Stimulated activated CD4-positive, alpha-beta T cell treated with anti-CD3 and anti-CD28 coated beads, Interleukin-12 subunit alpha, Interleukin-12 subunit beta, amount 100 ng/mL, for 48 hours (primary cell): ENCODE measurements around the gene TCAF1.
"Not testable (repeated sequence)": the region's sequence is repeated elsewhere in the genome, so short reads cannot be mapped to it uniquely, and the experiment has no call there.

Experiments used
- DNase-seq, 3 donors: peaks; one replicate each; pipeline ENCODE4 v3.0.0-alpha.2; 2020; ENCODE audit warnings: low read depth in 2 of 3, low spot score in 1 of 3

The TCAF1 gene

DNA sequence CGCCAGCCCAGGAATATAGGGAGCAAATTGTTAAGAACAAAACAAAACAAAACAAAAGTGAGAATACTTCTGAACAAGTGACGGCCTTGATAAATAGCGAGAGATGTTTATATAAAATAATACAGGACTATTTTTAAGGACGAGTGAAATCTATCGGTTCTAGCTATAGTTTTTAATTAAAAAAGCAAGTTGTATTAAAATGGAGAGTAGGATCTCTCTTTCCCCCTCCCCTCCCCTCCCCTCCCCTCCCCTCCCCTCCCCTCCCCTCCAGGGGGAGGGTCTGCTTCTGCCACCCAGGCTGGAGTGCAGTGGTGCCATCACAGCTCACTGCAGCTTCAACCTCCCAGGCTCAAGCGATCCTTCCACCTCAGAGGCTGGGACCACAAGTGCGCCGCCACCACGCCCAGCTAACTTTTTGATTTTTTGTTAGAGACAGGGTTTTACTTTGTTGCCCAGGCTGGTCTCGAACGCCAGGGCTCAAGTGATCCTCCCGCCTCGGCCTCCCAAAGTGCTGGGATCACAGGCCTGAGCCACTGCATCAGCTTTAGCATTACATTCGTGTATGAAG lies 440 bp upstream of the TCAF1 start:
- no peak for DNase-seq

- no peak for DNase-seq
Measured at GRCh38 chr7:143901332-143901667, 676 bp downstream of the TCAF1 start.

DNA sequence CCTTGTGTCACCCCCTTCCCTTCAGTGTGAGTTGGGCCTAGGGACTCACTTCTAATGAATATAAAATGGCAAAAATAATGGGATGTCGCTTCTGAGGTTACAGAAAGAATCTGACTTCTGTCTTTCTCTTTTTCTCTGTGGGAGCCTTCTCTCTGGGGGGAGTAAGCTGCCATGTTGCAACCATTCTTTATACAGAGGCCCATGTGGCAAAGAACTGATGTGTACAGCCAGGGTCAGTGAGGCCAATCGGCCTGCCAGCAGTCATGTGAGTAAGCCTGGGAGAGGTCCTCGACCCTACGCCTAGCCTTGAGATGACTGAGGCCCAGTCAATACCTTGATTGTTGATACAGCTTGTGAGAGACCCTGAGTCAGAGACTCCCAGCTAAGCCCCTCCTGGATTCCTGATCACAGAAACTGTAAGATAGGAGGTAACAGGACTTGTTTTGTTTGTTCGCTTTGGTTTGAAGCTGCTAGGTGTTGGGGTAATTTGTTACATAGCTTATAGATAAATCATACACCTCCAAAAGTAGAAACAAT lies 1.7 kb downstream of the TCAF1 start:
- no peak for DNase-seq

GRCh38 chr7:143898810-143899209 lies 3.2 kb downstream of the TCAF1 start:
- DNase-seq = no peak

DNA sequence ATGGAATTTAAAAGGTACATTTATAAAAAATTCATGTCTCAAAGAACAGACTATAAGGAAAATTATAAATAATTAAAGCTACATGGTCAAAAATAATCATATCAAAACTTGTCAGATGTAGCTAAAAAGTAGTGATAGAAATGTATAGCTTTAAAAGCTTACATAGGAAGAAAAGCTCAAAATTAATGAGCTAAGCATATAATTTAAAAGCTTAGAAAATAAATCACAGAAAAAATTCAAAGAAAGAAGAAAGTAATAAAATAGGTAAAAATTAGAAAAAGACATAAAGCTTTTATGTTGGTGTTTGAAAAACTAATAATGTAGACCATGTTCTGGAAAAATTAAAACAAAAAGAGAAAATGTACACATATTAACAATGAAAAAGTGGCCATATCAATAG lies 5.3 kb downstream of the TCAF1 start:
- no peak for DNase-seq

- DNase-seq = no peak
Measured at GRCh38 chr7:143892527-143893300, 9.3 kb downstream of the TCAF1 start.

GRCh38 chr7:143891457-143891856 lies 10.5 kb downstream of the TCAF1 start:
- no peak for DNase-seq

DNA sequence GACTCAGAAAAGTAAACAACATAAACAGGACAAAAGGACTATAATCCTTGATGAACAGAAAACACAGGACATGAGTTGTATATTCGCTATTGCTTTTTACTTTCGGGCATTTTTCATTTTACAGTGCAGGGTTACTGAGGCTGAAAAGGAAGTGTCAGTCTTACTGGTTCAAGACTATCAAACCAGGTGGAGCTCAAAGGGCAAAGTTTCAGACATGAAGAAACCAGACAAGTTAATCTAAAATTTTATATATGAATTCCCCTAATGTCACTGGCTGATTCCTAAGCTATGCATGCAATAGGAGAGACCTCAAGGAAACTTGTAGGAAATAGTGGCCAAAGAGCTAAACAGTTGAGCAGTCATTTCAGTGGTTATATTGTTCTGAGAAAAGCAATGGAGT lies 11.4 kb downstream of the TCAF1 start:
- DNase-seq = no peak

- no peak for DNase-seq
Measured at GRCh38 chr7:143889068-143889467, 12.9 kb downstream of the TCAF1 start.

DNA sequence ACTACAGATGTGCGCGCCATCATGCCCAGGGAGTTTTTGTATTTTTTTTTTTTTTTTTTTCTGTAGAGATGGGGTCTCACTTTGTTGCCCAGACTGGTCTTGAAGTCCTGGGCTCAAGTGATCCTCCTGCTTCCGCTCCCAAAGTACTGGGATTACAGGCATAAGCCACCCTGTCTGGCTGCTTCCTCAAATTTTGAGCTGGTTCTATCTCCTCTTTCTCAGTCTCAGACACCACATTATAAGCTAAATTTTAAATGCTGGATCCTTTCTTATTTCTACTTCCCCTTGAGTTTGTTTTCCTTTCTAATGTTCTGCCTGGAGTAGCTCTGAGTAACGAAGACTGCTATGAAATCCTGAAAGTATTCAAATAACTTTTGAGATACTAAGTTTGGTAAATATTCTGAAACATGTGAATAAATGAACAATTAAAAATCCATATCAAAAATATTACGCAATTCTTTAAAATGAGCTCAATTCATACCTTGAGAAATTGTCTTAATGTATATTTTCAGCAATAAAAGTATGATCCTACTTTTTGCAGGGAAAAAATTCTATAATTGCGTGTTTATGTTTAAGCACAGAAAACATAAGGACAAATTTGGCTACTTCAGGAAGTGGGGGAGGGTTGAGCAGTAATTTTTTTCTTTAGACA lies 15.0 kb downstream of the TCAF1 start:
- no peak for DNase-seq

DNA sequence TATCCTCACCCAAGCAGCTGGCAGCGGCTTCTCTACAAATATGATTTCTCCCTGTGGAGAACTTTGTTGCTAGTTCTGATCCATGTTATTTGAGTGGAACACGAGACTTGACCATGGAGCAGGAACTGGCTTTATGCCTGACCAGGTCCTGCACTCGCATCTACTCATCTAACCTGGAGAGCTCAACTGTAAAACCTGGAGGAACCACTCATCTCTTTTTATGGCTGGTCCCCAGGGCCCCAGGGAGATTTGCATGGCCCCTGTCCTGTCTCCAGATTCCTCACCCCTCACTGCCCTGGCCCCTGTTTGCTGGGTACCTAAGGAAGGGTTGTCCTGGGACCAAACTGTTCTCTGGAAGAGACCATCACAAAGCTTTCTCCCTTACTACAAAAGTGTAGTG lies 16.0 kb downstream of the TCAF1 start:
- DNase-seq = no peak

GRCh38 chr7:143884969-143885559 lies 16.9 kb downstream of the TCAF1 start:
- DNase-seq = no peak

DNA sequence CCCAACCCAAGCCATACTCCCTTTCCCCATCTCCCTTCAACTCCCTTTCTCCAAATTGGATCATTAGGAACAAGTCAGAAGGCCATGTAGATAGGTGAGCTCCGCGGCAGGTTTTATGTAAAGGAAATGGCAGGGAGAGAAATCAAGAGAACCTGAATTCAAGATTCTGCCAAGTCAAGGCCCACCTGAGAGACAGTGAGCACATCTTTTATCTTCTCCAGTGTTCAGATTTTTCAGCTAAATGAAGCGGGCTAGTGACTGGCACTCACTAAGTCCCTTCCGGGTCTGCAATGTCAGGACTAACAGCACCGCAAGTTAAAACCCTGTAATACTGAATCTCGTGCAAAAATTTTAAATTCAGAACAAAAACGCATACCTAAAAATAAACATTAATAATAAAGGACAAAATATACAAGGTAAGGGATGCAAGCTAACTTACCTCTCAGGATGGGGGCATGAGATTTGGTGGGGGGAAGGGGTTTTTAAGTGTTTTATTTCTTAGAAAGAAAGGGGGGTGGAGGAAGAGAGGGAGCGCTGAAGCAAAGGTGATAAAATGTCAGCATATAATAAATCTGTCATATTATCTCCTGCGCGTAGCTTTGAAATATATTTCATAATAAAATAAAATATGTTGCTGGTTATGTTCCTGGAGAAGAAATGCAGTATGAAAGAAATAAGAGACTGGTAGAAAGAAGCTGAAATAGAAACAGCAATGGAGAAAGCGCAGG lies 17.6 kb downstream of the TCAF1 start:
- DNase-seq = no peak

- DNase-seq = no peak
Measured at GRCh38 chr7:143882604-143883078, 19.3 kb downstream of the TCAF1 start.

- no peak for DNase-seq
Measured at GRCh38 chr7:143882020-143882603, 19.9 kb downstream of the TCAF1 start.

DNA sequence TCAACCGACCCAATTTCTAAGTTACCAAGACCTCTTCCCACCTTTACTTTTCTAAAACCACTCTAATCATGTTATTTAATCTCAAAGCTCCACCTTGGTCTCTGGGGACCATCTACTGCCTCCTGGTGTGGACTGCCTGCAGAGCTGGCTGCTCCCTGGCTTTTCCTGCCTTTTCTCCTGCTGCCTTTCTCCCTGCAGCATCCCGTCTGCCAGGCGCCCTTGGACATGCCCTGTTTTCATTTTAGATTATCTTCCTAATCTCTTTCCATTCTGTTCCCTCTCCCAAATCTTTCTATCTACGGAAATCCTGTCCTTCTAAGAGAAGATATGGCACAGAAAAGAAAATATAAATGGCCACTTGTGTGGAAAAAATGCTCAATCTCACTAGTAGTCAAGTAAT lies 23.1 kb downstream of the TCAF1 start:
- no peak for DNase-seq

DNA sequence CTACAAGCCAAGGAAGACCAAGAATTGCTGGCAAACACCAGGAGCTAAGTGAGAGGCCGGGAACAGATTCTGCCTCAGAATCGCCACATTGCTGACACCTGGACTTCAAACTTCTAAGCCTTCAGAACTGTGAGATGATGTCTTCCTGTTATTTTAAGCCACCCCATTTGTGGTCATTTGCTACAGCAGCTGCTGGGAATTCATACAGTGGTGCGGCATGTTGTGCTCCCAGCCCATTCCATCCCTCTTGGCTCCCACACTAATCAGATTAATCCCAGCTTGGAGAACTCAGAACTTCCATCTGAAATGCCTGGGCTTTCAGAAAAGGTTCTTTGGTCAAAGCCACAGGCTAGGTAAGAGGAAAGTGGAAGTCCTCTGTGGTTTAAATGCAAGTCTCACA lies 24.9 kb downstream of the TCAF1 start:
- no peak for DNase-seq

DNA sequence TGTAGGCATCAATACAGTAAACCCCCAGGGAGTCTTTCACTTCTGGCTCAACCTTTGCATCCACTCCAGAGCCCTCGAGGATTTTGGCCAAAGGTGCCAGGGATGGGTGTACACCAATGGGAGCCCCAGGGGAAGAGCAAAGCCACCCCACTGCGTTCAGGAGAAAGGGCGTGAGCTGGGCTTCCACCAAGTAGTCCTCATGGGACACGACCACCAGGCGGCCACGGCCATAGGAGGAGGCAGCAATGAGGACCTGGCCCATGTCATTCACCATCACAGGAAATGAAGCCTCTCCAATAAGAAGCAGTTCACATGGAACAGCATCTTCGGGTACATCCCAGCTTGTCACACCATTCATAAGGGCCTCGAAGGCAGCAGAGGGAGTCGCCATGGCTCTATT lies 25.8 kb downstream of the TCAF1 start:
- DNase-seq = no peak

- DNase-seq = not testable (repeated sequence)
Measured at GRCh38 chr7:143873242-143873641, 28.7 kb downstream of the TCAF1 start.

DNA sequence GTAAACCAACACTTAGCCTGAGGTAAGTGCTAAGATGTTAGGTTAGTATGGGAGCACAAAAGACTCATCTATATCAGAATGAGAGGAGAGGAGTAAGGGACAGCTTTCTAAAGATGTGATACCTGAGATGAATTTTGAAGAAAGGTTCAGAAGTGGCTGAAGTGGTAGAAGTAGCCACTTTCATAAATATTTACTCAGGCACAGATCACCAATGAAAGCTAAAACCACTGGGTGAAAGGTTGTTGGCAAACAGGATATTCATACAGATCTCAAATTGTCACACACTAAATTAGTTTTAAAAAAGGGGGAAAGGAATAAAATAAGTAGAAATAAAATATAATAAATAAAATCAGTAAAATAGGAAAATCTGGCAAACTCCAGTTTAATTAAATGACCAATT lies 30.4 kb downstream of the TCAF1 start:
- not testable (repeated sequence) for DNase-seq

DNA sequence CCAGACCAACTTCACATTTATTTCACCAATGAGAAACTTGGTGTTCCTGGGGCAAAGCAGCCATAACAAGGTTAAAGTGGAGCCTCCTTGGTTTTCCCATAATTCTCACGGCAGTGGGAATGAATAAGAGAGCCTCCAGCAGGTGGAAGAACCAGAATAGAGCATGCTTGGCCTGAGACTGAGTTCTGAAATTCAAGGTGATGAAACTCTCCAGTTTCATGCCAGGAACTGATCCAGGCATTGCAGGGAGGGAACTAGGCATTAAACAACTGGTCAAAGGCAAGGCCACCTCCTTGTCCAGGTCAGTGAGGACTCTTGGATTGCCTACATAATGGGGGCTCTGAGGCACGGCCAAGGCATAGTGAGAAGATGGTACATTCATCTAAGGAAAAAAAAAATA lies 44.0 kb downstream of the TCAF1 start:
- not testable (repeated sequence) for DNase-seq
